Stomach (tissue), 4 donors: ENCODE measurements around the gene UMAD1.

Experiments
- EP300 ChIP-seq: sonication (generic); formaldehyde crosslinking; IDR thresholded peaks from one replicate; pipeline ENCODE4 v1.6.1; 2017; ENCODE audit warnings: antibody characterized with exemption
- TF ChIP-seq, protein P1 (sequence below), 7 experiments: fragments of 450-650 bp in 4 of 7; fragments of 200-600 bp in 3 of 7; sonication (generic) in 3 of 7; IDR thresholded peaks; one replicate each; pipeline ENCODE4 v1.5.1; 2016 to 2019; ENCODE audit warnings: antibody characterized with exemption in 7 of 7, control low read depth in 2 of 7, mild to moderate bottlenecking in 1 of 7

DNA sequence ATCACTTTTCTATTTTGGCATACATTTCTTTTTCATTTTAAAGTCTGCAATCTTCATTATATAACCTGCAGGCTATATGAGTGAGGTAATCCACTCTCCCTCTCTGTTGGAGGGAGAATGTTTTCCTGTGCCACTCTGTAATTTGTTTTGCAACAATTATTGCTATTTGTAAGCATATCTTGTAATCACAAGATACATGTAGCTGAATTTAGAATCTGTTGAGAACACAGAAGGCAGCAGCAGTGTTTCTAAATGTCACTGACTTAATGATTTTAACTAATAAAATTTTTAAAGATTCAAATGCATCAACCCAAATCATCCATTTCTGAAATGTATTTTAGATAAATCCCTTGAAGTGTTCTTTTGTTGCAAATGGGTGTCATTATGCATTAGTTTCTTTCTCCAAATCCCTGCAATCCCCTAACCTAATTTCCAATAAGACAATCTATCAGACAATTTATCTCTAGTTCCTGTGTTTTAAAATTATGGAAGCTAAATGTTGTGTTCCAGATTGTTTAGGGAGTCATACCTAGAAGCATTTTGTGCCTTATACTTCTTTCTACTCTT lies 19.8 kb upstream of the UMAD1 start:
- TF ChIP-seq EP300 = no peak
- TF ChIP-seq, protein P1, sequence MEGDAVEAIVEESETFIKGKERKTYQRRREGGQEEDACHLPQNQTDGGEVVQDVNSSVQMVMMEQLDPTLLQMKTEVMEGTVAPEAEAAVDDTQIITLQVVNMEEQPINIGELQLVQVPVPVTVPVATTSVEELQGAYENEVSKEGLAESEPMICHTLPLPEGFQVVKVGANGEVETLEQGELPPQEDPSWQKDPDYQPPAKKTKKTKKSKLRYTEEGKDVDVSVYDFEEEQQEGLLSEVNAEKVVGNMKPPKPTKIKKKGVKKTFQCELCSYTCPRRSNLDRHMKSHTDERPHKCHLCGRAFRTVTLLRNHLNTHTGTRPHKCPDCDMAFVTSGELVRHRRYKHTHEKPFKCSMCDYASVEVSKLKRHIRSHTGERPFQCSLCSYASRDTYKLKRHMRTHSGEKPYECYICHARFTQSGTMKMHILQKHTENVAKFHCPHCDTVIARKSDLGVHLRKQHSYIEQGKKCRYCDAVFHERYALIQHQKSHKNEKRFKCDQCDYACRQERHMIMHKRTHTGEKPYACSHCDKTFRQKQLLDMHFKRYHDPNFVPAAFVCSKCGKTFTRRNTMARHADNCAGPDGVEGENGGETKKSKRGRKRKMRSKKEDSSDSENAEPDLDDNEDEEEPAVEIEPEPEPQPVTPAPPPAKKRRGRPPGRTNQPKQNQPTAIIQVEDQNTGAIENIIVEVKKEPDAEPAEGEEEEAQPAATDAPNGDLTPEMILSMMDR (IDR thresholded peaks at IDR 0.05) = no peak
